Activated CD8-positive, alpha-beta T cell treated with anti-CD3 and anti-CD28 coated beads for 36 hours (primary cell): ENCODE data around the gene COBLL1. TPM values are rescaled to one million over a fixed set of nuclear protein-coding genes. Genes with fewer than 3 reads are reported as not detected.

Experiments
- ATAC-seq: fragments of 200-7000 bp; cut with Tn5 transposase; one replicate; pipeline ENCODE4 v1.10.0; 2021; ENCODE audit warnings: mild to moderate bottlenecking, moderate library complexity
- CTCF ChIA-PET: fragments of 350-600 bp; sonication (Branson Sonifier 250); formaldehyde crosslinking; loops from one replicate; lab custom pipeline; 2021; ENCODE audit warnings: antibody characterized with exemption; lab: Charles Lee
- POLR2A ChIA-PET: fragments of 350-600 bp; sonication (Branson Sonifier 250); formaldehyde crosslinking; loops from one replicate; lab custom pipeline; 2021; ENCODE audit warnings: antibody characterized with exemption; lab: Charles Lee
- DNase-seq: peaks from one replicate; pipeline ENCODE4 v3.0.0-alpha.2; 2020
- H3K27ac Mint-ChIP-seq: one replicate; pipeline ENCODE4 v1.8.0; 2021; ENCODE audit warnings: mild to moderate bottlenecking, mixed read lengths
- H3K27me3 Mint-ChIP-seq: one replicate; pipeline ENCODE4 v1.8.0; 2021; ENCODE audit warnings: mixed read lengths
- H3K36me3 Mint-ChIP-seq: one replicate; pipeline ENCODE4 v1.8.0; 2021; ENCODE audit warnings: low read depth, mixed read lengths
- H3K4me1 Mint-ChIP-seq: one replicate; pipeline ENCODE4 v1.8.0; 2021; ENCODE audit warnings: low read depth, mixed read lengths
- H3K4me3 Mint-ChIP-seq: one replicate; pipeline ENCODE4 v1.8.0; 2021; ENCODE audit warnings: mild to moderate bottlenecking, moderate library complexity, mixed read lengths
- H3K9me3 Mint-ChIP-seq: one replicate; pipeline ENCODE4 v1.8.0; 2021; ENCODE audit warnings: mixed read lengths
- intact Hi-C: fragments of 100-400 bp; cut with micrococcal nuclease; formaldehyde crosslinking; loops from one replicate; pipeline ENCODE4 v1.10.0; 2022
- total RNA-seq, 2 experiments: library from RNA; stranded (reverse); gene quantifications; one replicate each; pipeline ENCODE4 v1.2.3, GENCODE V29; 2021
- TF ChIP-seq, protein P1 (sequence below): fragments of 200-600 bp; IDR thresholded peaks from one replicate; pipeline ENCODE4 v1.8.0; 2022; ENCODE audit warnings: antibody characterized with exemption, mild to moderate bottlenecking

COBLL1 gene
- total RNA-seq, 2 experiments from 2014 or later = 0.36 to 0.68 TPM

DNA sequence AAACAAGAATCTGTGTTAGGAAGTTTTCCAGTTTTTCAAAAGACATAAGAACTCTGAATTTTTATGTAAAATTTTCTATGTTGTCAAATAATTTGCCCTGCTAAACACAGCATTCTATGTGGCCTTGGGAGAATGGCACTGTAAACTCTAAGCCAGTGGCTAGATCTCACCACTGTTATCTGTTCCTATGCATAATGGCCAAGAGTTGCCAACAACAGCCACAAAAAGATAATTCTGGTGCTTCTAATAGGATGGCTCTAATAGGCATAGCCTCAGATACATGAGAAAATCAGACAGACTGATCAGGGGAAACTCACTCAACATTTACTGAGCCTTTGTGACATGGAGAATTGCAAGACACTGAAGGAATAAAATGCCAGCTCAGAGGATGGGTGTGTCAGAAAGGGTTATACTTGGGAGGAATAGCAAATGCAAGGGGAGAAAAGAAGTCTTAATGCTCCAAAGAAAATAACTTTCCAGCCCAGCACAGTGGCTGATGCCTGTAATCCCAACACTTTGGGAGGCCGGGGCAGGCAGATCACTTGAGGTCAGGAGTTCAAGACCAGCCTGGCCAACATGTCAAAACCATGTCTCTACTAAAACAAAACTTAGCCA, 63.7 kb downstream of the COBLL1 start:
- no peaks in the 10 kb centered on the region for H3K27me3 Mint-ChIP-seq
- DNase-seq = no peak
- H3K4me1 Mint-ChIP-seq = no peaks in the 10 kb centered on the region
- H3K9me3 Mint-ChIP-seq = no peaks in the 10 kb centered on the region
- ChIA-PET POLR2A (no interaction called here), CTCF (no interaction called here)
- no peak overlapping the region for H3K4me3 Mint-ChIP-seq
- H3K27ac Mint-ChIP-seq = no peak overlapping the region
- intact Hi-C loops = no loop called here
- no peaks in the 10 kb centered on the region for H3K36me3 Mint-ChIP-seq
- TF ChIP-seq, protein P1, sequence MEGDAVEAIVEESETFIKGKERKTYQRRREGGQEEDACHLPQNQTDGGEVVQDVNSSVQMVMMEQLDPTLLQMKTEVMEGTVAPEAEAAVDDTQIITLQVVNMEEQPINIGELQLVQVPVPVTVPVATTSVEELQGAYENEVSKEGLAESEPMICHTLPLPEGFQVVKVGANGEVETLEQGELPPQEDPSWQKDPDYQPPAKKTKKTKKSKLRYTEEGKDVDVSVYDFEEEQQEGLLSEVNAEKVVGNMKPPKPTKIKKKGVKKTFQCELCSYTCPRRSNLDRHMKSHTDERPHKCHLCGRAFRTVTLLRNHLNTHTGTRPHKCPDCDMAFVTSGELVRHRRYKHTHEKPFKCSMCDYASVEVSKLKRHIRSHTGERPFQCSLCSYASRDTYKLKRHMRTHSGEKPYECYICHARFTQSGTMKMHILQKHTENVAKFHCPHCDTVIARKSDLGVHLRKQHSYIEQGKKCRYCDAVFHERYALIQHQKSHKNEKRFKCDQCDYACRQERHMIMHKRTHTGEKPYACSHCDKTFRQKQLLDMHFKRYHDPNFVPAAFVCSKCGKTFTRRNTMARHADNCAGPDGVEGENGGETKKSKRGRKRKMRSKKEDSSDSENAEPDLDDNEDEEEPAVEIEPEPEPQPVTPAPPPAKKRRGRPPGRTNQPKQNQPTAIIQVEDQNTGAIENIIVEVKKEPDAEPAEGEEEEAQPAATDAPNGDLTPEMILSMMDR = no peak
- ATAC-seq = no peak

DNA sequence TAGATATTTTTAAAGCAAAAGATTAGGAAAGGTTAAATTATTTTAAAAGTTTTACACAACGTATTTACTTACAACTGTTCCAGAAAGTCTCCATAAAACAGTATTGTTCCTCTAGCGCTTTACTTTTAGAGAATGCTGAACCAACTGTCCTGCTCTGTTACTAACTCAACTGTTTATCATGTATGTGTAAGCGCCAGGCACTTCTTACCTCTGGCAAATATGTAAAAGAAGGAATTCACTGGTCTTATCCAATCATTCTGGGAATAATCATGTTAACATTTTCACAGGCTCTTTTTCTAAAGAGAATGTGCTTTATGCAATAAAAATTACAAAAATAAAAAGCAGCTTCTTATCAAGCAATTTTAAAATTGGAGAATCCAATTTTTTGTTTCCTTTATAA, 68.0 kb downstream of the COBLL1 start:
- Mint-ChIP-seq H3K4me1 (no peaks in the 10 kb centered on the region), H3K27me3 (no peaks in the 10 kb centered on the region), H3K27ac (no peak overlapping the region), H3K36me3 (no peaks in the 10 kb centered on the region), H3K9me3 (no peaks in the 10 kb centered on the region), H3K4me3 (no peak overlapping the region)
- DNase-seq (no peak), ATAC-seq (no peak)
- ChIA-PET POLR2A (no interaction called here), CTCF (no interaction called here)
- TF ChIP-seq, protein P1 = no peak
- intact Hi-C loops = no loop called here

DNA sequence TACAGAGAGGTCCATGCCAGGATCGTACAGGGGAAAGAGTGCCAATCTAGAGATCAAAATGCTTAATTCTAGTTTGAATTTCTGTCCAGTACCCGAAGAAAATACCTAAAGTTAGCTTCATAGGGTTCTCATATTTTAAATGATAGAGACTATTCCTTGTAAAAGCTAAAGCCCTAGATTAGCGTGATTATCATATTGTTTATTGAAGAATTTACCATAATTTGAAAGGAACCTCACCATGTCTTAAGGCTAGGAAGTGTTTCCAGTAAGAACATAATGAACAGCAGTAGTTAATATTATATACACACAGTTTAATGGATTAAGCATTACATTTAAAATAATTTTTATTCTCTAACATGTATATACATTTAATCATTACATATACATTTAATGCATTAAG, 68.5 kb downstream of the COBLL1 start:
- H3K27me3 Mint-ChIP-seq = no peaks in the 10 kb centered on the region
- H3K36me3 Mint-ChIP-seq = no peaks in the 10 kb centered on the region
- POLR2A ChIA-PET = no interaction called here

DNA sequence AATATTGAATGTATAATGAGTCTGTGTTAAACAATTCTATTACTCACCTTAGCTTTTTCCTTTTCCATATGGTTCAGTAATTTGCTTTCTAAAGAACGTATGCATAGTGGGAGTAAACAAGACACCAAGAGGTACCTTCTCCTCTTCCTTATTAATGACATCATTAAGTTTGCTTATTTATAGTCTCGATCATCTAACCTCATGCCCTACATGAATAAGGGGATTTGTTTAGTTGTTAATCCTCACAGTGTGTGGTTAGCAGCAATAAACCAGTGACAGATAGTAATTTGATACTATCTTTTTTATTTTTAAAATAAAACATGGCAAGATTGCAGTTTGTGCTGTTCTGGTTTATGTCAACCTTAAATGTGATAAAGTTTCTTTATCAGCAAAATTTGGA, 69.7 kb downstream of the COBLL1 start:
- no peak overlapping the region for H3K27ac Mint-ChIP-seq
- no peaks in the 10 kb centered on the region for H3K36me3 Mint-ChIP-seq
- intact Hi-C loops = no loop called here
- DNase-seq = no peak
- H3K4me3 Mint-ChIP-seq = no peak overlapping the region
- H3K4me1 Mint-ChIP-seq = no peaks in the 10 kb centered on the region
- H3K9me3 Mint-ChIP-seq = no peaks in the 10 kb centered on the region
- ATAC-seq = no peak
- TF ChIP-seq, protein P1 = no peak
- CTCF ChIA-PET = no interaction called here
- POLR2A ChIA-PET = no interaction called here
- H3K27me3 Mint-ChIP-seq = no peaks in the 10 kb centered on the region

More for the DNA sequence above, 68.5 kb downstream of the COBLL1 start:
- no peak overlapping the region for H3K4me3 Mint-ChIP-seq
- CTCF ChIA-PET = no interaction called here
- TF ChIP-seq, protein P1 = no peak
- H3K27ac Mint-ChIP-seq = no peak overlapping the region
- ATAC-seq (no peak), DNase-seq (no peak)
- no peaks in the 10 kb centered on the region for H3K9me3 Mint-ChIP-seq
- intact Hi-C loops = no loop called here
- H3K4me1 Mint-ChIP-seq = no peaks in the 10 kb centered on the region

DNA sequence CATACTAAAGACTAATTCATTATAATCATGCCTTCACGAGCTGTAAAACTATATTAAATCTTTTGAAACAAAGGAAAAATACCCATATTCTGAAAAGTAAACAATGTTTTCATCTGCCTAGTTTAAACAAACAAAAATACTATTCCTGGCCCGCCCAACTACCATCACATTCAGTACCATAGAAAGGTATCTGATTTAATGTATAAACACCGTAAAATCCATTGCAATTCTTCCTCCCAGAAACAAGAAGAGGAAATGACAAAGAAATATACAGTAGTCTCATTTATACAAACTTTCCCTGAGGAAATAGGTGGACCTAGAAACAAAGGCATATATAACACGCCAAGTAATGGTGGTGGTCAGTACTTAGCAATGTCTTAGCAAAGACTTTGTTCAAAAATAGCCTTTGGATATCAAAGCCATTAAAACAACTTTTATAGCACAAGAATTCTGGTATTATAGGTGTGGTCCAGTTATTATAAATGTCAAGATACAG, 71.2 kb downstream of the COBLL1 start:
- TF ChIP-seq, protein P1 = no peak
- Mint-ChIP-seq H3K4me3 (no peak overlapping the region), H3K27ac (no peak overlapping the region), H3K27me3 (no peaks in the 10 kb centered on the region), H3K9me3 (no peaks in the 10 kb centered on the region), H3K4me1 (no peaks in the 10 kb centered on the region), H3K36me3 (no peaks in the 10 kb centered on the region)
- ChIA-PET CTCF (no interaction called here), POLR2A (no interaction called here)
- no peak for ATAC-seq
- DNase-seq = no peak
- intact Hi-C loops = no loop called here
